NCI-H2029 (cell line): Measurements from ENCODE around the gene CD84.
"Not testable (repeated sequence)": the region's sequence is repeated elsewhere in the genome, so short reads cannot be mapped to it uniquely, and the experiment has no call there.

Experiments used
- DNase-seq: peaks from one replicate; lab custom pipeline; 2025; lab: John Stamatoyannopoulos, UW

Gene CD84

GRCh38 chr1:160542303-160542945 lies 36.9 kb downstream of the CD84 start:
- DNase-seq, result no peak

DNA sequence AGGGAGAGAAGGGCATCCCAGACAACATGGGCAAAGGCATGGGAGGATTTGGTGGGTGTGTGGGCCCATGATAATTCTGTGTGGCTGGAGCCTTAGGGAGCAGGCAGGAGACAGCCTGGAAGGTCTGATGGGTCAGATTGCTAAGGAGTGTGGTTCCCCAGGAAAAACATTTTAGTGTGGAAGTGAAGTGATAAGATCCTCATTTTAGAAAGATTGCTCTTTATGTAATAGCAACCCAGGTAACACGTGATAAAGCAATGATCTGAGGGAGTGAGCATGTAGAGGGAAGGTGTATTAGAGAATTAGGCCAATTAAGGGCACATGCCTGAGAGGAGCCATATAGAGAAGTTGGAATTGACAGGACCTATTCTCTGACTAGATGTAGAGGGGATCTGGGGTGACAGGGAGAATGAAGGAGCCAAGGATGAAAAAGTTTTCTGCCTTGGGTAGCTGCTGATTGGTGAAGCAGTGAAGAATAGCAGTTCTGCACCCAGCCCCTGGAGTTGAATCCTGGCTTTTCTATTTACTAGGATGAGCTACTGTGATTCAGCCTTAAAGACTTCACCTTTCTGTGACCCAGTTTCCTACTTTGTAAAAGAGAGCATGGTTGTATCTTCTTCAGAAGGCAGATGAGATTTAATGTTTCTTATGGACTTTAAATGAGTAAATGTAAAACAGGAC lies 37.5 kb downstream of the CD84 start:
- no peak for DNase-seq

GRCh38 chr1:160540859-160541233 lies 38.5 kb downstream of the CD84 start:
- no peak for DNase-seq

GRCh38 chr1:160539990-160540858 lies 39.1 kb downstream of the CD84 start:
- no peak for DNase-seq

- DNase-seq, result no peak
Measured at GRCh38 chr1:160539684-160539989, 39.7 kb downstream of the CD84 start.

GRCh38 chr1:160538985-160539651 lies 40.2 kb downstream of the CD84 start:
- DNase-seq, result no peak

- DNase-seq, result no peak
Measured at GRCh38 chr1:160537714-160538665, 41.3 kb downstream of the CD84 start.

- DNase-seq, result no peak
Measured at GRCh38 chr1:160534823-160535605, 44.3 kb downstream of the CD84 start.

GRCh38 chr1:160532557-160532813 lies 46.8 kb downstream of the CD84 start:
- DNase-seq, result not testable (repeated sequence)

DNA sequence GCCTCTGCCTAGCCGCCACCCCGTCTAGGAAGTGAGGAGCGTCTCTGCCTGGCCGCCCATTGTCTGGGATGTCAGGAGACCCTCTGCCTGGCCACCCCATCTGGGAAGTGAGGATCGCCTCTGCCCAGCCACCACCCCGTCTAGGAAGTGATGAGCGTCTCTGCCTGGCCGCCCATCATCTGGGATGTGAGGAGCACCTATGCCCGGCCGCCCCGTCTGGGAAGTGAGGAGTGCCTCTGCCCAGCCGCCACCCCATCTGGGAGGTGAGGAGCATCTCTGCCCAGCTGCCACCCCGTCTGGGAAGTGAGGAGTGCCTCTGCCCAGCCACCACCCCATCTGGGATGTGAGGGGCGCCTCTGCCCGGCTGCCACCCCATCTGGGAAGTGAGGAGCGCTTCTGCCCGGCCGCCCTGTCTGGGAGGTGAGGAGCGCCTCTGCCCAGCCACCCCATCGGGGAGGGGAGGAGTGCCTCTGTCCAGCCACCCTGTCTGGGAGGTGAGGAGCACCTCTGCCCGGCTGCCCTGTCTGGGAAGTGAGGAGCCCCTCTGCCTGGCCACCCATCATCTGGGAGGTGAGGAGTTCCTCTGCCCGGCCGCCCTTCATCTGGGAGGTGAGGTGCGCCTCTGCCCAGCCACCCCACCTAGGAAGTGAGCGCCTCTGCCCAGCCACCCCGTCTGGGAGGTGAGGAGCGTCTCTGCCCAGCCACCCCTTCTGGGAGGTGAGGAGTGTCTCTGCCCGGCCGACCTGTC lies 47.3 kb downstream of the CD84 start:
- not testable (repeated sequence) for DNase-seq

DNA sequence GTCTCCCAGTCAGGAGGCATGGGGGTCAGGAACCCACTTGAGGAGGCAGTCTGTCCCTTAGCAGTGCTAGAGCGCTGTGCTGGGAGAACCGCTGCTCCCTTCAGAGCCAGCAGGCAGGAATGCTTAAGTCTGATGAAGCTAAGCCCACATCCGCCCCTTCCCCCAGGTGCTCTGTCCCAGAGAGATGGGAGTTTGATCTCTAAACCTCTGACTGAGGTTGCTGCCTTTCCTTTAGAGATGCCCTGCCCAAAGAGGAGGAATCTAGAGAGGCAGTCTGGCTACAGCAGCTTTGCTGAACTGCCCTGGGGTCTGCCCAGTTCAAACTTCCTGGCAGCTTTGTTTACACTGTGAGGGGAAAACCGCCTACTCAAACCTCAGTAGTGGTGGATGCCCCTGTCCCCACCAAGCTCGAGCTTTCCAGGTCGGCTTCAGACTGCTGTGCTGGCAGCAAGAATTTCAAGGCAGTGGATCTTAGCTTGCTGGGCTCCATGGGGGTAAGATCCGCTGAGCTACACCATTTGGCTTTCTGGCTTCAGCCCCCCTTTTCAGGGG lies 49.8 kb downstream of the CD84 start:
- not testable (repeated sequence) for DNase-seq

DNA sequence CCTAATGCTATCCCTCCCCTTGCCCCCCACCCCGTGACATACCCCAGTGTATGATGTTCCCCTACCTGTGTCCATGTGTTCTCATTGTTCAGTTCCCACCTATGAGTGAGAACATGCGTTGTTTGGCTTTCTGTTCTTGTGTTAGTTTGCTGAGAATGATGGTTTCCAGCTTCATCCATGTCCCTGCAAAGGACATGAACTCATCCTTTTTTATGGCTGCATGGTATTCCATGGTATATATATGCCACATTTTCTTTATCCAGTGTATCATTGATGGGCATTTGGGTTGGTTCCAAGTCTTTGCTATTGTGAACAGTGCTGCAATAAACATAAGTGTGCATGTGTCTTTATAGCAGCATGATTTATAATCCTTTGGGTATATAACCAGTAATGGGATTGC lies 55.5 kb downstream of the CD84 start:
- not testable (repeated sequence) for DNase-seq

GRCh38 chr1:160522622-160523345 lies 56.5 kb downstream of the CD84 start, which contains the start of gene SLAMF6:
SLAMF6 (minus strand) TSS chr1:160523255; CDS start chr1:160523192, 63 bp downstream.
- peak; percentile 13 for DNase-seq

DNA sequence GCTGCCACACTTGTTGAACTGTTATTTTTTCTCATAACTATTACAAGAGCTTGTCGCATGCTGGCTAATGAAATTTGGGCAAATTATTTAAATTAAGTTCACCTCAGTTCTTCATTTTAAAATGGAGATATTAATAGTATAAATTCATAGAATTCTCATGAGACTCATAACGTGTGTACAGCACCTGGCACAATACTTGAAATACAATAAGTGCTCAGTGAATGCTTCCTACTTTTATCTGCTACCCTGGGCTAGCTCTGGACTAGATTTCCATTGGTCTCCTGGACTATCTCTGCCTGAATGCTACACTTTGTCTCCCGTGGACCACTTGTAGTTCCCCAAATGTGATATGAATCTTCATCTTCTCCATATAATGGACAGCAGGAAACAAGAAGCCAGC lies 57.2 kb downstream of the CD84 start:
- no peak for DNase-seq

DNA sequence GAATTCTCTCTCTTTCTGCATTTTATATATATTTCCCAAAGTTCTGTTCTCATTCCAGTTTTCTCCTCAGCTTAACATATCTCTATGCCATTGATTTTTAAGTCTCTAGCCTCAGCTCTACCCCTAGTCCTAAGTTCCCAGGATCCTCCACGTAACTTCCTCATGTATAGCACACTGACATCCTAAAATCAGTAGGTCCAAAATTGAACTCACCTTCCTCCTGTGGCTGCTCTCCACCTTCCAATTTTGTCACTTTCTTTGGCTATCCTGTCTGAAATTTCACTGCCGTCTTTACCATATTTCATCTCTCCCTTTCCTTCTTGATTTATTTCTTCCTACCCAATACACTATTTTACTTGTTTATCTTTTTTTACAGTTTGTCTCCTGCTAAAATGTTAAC lies 57.7 kb downstream of the CD84 start:
- no peak for DNase-seq

- DNase-seq, result no peak
Measured at GRCh38 chr1:160520999-160521398, 58.3 kb downstream of the CD84 start.

GRCh38 chr1:160520582-160520981 lies 58.7 kb downstream of the CD84 start:
- no peak for DNase-seq

DNA sequence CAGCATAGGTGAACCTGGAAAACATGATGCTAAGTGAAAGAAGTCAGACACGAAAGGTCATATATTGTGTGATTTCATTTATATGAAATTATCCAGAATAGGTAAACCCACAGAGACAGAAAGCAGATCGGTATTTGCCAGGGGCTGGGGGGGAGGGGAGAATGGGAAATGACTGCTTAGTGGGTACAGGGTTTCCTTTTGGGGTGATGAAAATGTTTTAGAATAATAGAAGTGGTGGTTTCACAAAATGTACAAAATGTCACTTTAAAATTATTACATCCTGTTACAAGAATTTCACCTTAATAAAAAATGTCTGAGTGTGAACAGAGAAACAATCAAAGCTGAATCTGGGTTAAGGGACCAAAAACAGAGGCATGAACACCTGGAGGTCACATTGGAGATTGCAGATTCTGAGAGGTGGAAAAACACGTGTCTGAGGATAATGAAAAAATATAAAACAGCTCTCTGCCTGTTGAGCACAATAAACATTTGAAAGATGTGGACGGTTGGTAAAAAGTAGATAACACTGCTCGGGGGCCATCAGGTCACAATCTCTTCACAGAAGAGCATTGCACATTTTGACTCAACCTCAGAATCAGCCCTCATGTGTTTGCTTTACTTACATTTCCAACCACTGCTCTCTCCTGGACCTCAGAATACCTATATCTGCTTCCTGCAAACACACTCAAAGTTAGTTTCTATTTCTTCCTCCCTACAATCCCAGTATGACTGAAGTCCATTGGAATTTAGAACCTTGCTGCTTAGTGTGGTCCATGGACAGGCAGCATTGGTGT lies 59.5 kb downstream of the CD84 start:
- no peak for DNase-seq
